Neural cell (in vitro differentiated cells): ENCODE measurements around the gene SPEM1. TPM values are rescaled to one million over a fixed set of nuclear protein-coding genes. Genes with fewer than 3 reads are reported as not detected.
A peak's percentile ranks its signal among the peaks of the same experiment; 100 is the strongest.

Experiments used
- H2AFZ ChIP-seq: fragments of 200-600, 300-800 bp; sonication (generic), shearing (Covaris generic); 2 replicates; pipeline ENCODE4 v1.6.0; 2014; ENCODE audit warnings: low read depth, mild to moderate bottlenecking, antibody characterized with exemption, low read length, moderate library complexity
- H3F3A ChIP-seq: fragments of 200-600 bp; shearing (Covaris generic); 2 replicates; pipeline ENCODE4 v1.6.1; 2016; ENCODE audit warnings: mild to moderate bottlenecking, moderate library complexity, mixed read lengths, antibody characterized with exemption, low read length; ENCODE audit not compliant: insufficient read depth, poor library complexity, severe bottlenecking
- H3K27ac ChIP-seq: fragments of 200-600, 300-800 bp; sonication (generic), shearing (Covaris generic); 2 replicates; pipeline ENCODE4 v1.5.1; 2014; ENCODE audit warnings: mild to moderate bottlenecking, low read length, moderate library complexity
- H3K27me3 ChIP-seq: fragments of 300-800, 200-600 bp; sonication (generic), shearing (Covaris generic); 2 replicates; pipeline ENCODE4 v1.6.0; 2014; ENCODE audit warnings: mild to moderate bottlenecking, low read depth, low read length, moderate library complexity; ENCODE audit not compliant: insufficient read depth
- H3K36me3 ChIP-seq: fragments of 300-800, 200-600 bp; sonication (generic), shearing (Covaris generic); 2 replicates; pipeline ENCODE4 v1.5.1; 2014; ENCODE audit warnings: mild to moderate bottlenecking, antibody characterized with exemption, low read length, moderate library complexity; ENCODE audit not compliant: insufficient read depth
- H3K4me2 ChIP-seq: fragments of 300-800, 200-600 bp; sonication (generic), shearing (Covaris generic); 2 replicates; pipeline ENCODE4 v1.6.0; 2014; ENCODE audit warnings: mild to moderate bottlenecking, low read length
- H3K4me3 ChIP-seq: fragments of 300-800, 200-600 bp; sonication (generic), shearing (Covaris generic); 2 replicates; pipeline ENCODE4 v1.5.1; 2014; ENCODE audit warnings: mild to moderate bottlenecking, low read length, moderate library complexity
- H3K79me2 ChIP-seq: fragments of 200-600 bp; shearing (Covaris generic); replicated peaks from 2 replicates; pipeline ENCODE4 v1.6.0; 2014; ENCODE audit warnings: mild to moderate bottlenecking, low read length, moderate library complexity; ENCODE audit not compliant: insufficient read depth
- H3K9ac ChIP-seq: fragments of 300-800, 200-600 bp; sonication (generic), shearing (Covaris generic); 2 replicates; pipeline ENCODE4 v1.6.1; 2016; ENCODE audit warnings: mild to moderate bottlenecking, low read length, mixed read lengths
- H3K9me2 ChIP-seq: fragments of 200-600 bp; shearing (Covaris generic); 2 replicates; pipeline ENCODE4 v1.6.1; 2016; ENCODE audit warnings: mild to moderate bottlenecking, low read length, mixed read lengths; ENCODE audit not compliant: insufficient read depth
- H3K9me3 ChIP-seq: fragments of 200-600, 300-800 bp; sonication (generic), shearing (Covaris generic); 2 replicates; pipeline ENCODE4 v1.6.1; 2016; ENCODE audit warnings: mild to moderate bottlenecking, mixed run types, low read length, moderate library complexity, mixed read lengths
- H4K20me1 ChIP-seq: fragments of 200-600 bp; shearing (Covaris generic); 2 replicates; pipeline ENCODE4 v1.6.1; 2016; ENCODE audit warnings: mild to moderate bottlenecking, mixed run types; ENCODE audit not compliant: insufficient read depth
- CTCF ChIP-seq: fragments of 450-650 bp; IDR thresholded peaks from 2 replicates; pipeline ENCODE4 v1.5.1; 2014; ENCODE audit warnings: antibody characterized with exemption, mild to moderate bottlenecking, moderate library complexity; ENCODE audit not compliant: poor library complexity, severe bottlenecking
- EP300 ChIP-seq: fragments of 450-650 bp; conservative IDR thresholded peaks from 2 replicates; pipeline ENCODE4 v1.6.1; 2014; ENCODE audit warnings: antibody characterized with exemption, mild to moderate bottlenecking, moderate library complexity; ENCODE audit not compliant: poor library complexity, severe bottlenecking
- EZH2 ChIP-seq: fragments of 200-600, 300-800 bp; shearing (Covaris generic), sonication (generic); IDR thresholded peaks from 2 replicates; pipeline ENCODE4 v1.6.1; 2014; ENCODE audit warnings: antibody characterized with exemption, low read length, borderline replicate concordance, mild to moderate bottlenecking; ENCODE audit not compliant: insufficient read depth, poor library complexity, severe bottlenecking
- MXI1 ChIP-seq: fragments of 450-650 bp; conservative IDR thresholded peaks from 2 replicates; pipeline ENCODE4 v1.6.1; 2014; ENCODE audit warnings: antibody characterized with exemption, mild to moderate bottlenecking; ENCODE audit not compliant: poor library complexity, severe bottlenecking
- POLR2AphosphoS5 ChIP-seq: IDR thresholded peaks from 2 replicates; pipeline ENCODE4 v1.6.1; 2012
- RAD21 ChIP-seq: fragments of 450-650 bp; conservative IDR thresholded peaks from 2 replicates; pipeline ENCODE4 v1.6.1; 2014; ENCODE audit warnings: antibody characterized with exemption, mild to moderate bottlenecking, moderate library complexity
- REST ChIP-seq: IDR thresholded peaks from 2 replicates; pipeline ENCODE4 v1.6.1; 2012; ENCODE audit warnings: borderline replicate concordance
- SMC3 ChIP-seq: fragments of 450-650 bp; conservative IDR thresholded peaks from 2 replicates; pipeline ENCODE4 v1.6.1; 2014; ENCODE audit warnings: antibody characterized with exemption, mild to moderate bottlenecking, moderate library complexity; ENCODE audit not compliant: poor library complexity
- TAF1 ChIP-seq: IDR thresholded peaks from 2 replicates; pipeline ENCODE4 v1.6.1; 2012; ENCODE audit warnings: low read depth
- polyA plus RNA-seq: library from polyadenylated mRNA; depleted of rRNA; stranded (reverse); fragments of >200 nt; gene quantifications from 2 replicates; pipeline ENCODE4 v1.2.3, GENCODE V29; 2014

The SPEM1 gene
- polyA plus RNA-seq, 1 donor from 2014 or later: not detected

- H3K4me2 ChIP-seq: no peak overlapping the region
- peaks cover 4% of the 10 kb centered on the region for H3F3A ChIP-seq
- no peaks in the 10 kb centered on the region for H3K36me3 ChIP-seq
- no peaks in the 10 kb centered on the region for H4K20me1 ChIP-seq
- no peaks in the 10 kb centered on the region for H3K9me3 ChIP-seq
- peak overlapping the region; percentile 24 for H3K27ac ChIP-seq
- H3K9me2 ChIP-seq: no peaks in the 10 kb centered on the region
- TF ChIP-seq SMC3: peak; percentile 89
- TF ChIP-seq RAD21: peak; percentile 85
- TF ChIP-seq EP300: no peak
- TF ChIP-seq CTCF: peak; percentile 97
- no peak for TF ChIP-seq REST
- TF ChIP-seq MXI1: peak; percentile 83
- TF ChIP-seq POLR2AphosphoS5: peak; percentile 38
- H3K79me2 ChIP-seq: no peaks in the 10 kb centered on the region
- H2AFZ ChIP-seq: no peak overlapping the region
- peaks cover 43% of the 10 kb centered on the region for H3K27me3 ChIP-seq
- peak overlapping the region; percentile 85 for H3K4me3 ChIP-seq
- peak overlapping the region; percentile 97 for H3K9ac ChIP-seq
Measured at GRCh38 chr17:7436556-7437368, 16.6 kb downstream of the SPEM1 start.

- Histone ChIP-seq H3K36me3 (no peaks in the 10 kb centered on the region), H3K9ac (peak overlapping the region; percentile 97), H4K20me1 (no peaks in the 10 kb centered on the region), H3K27ac (no peak overlapping the region), H3F3A (peaks cover 4% of the 10 kb centered on the region), H2AFZ (no peak overlapping the region), H3K27me3 (peaks cover 43% of the 10 kb centered on the region), H3K9me3 (no peaks in the 10 kb centered on the region), H3K9me2 (no peaks in the 10 kb centered on the region), H3K79me2 (no peaks in the 10 kb centered on the region), H3K4me3 (peak overlapping the region; percentile 85), H3K4me2 (no peak overlapping the region)
- TF ChIP-seq EZH2 (no peak), EP300 (no peak), SMC3 (peak; percentile 7), RAD21 (no peak), CTCF (no peak), TAF1 (no peak)
Measured at GRCh38 chr17:7437369-7437863, 17.3 kb downstream of the SPEM1 start.
